H1 (cell line): ENCODE results near the gene CIT. TPM values are rescaled to one million over a fixed set of nuclear protein-coding genes. Genes with fewer than 3 reads are reported as not detected.
A peak's percentile ranks its signal among the peaks of the same experiment; 100 is the strongest.

Source experiments
- CTCF ChIA-PET: fragments of 300-600 bp; sonication (Branson Sonifier 250); formaldehyde crosslinking; loops from one replicate; lab custom pipeline; 2021; ENCODE audit not compliant: partially characterized antibody; lab: Charles Lee
- POLR2A ChIA-PET: fragments of 300-600 bp; sonication (Branson Sonifier 250); formaldehyde crosslinking; loops from one replicate; lab custom pipeline; 2021; ENCODE audit warnings: inconsistent platforms; ENCODE audit not compliant: partially characterized antibody; lab: Charles Lee
- DNase-seq, 2 experiments: peaks; one replicate each; pipeline versions ENCODE4 v3.0.0 to v3.0.0-alpha.2; 2010 to 2022; ENCODE audit warnings: low spot score in 2 of 2, low read depth in 1 of 2, mixed read lengths in 1 of 2
- FAIRE-seq: peaks from 2 replicates; lab custom pipeline; 2011; peaks lifted over from hg19 to GRCh38; lab: Jason Lieb, UNC
- H2AFZ ChIP-seq: 2 replicates; pipeline ENCODE4 v1.8.1; 2012; ENCODE audit warnings: low read length, inconsistent platforms
- H2AK5ac ChIP-seq: 2 replicates; pipeline ENCODE4 v1.6.1; 2013; ENCODE audit warnings: low read depth, low read length
- H2BK120ac ChIP-seq: replicated peaks from 2 replicates; pipeline ENCODE3; 2013; ENCODE audit warnings: low read depth, low read length, inconsistent platforms
- H2BK12ac ChIP-seq: 2 replicates; pipeline ENCODE4 v1.6.1; 2013; ENCODE audit warnings: low read depth, low read length
- H2BK15ac ChIP-seq: 2 replicates; pipeline ENCODE4 v1.6.1; 2013; ENCODE audit warnings: low read length
- H2BK20ac ChIP-seq: 2 replicates; pipeline ENCODE4 v1.6.1; 2013; ENCODE audit warnings: low read length
- H2BK5ac ChIP-seq: 2 replicates; pipeline ENCODE4 v1.6.1; 2013; ENCODE audit warnings: low read depth, low read length
- H3K14ac ChIP-seq: 2 replicates; pipeline ENCODE4 v1.6.1; 2013; ENCODE audit warnings: inconsistent platforms; ENCODE audit not compliant: insufficient read length
- H3K18ac ChIP-seq: 2 replicates; pipeline ENCODE4 v1.6.1; 2013; ENCODE audit warnings: low read length; ENCODE audit errors: extremely low read depth
- H3K23ac ChIP-seq: 2 replicates; pipeline ENCODE4 v1.6.1; 2013; ENCODE audit warnings: inconsistent platforms; ENCODE audit not compliant: insufficient read length
- H3K23me2 ChIP-seq: 2 replicates; pipeline ENCODE4 v1.6.1; 2013; ENCODE audit warnings: low read depth, low read length
- H3K27ac ChIP-seq: 2 replicates; pipeline ENCODE4 v1.6.1; 2011; ENCODE audit warnings: low read depth, low read length, inconsistent platforms
- H3K27me3 ChIP-seq, 4 experiments: replicated peaks in 1 of 4; 1 replicate in 1 of 4; 2 replicates in 3 of 4; pipeline versions ENCODE4 v1.6.1 to v1.8.1; 2011 to 2013; ENCODE audit warnings: low read length in 3 of 4, mild to moderate bottlenecking in 3 of 4, inconsistent platforms in 2 of 4, mixed read lengths in 2 of 4, moderate library complexity in 1 of 4; ENCODE audit not compliant: control insufficient read depth in 3 of 4, insufficient read depth in 3 of 4; ENCODE audit errors: extremely low read depth in 1 of 4
- H3K36me3 ChIP-seq, 4 experiments: 2 replicates each; pipeline versions ENCODE4 v1.6.1 to v1.8.1; 2011 to 2013; ENCODE audit warnings: mild to moderate bottlenecking in 4 of 4, low read length in 3 of 4, moderate library complexity in 2 of 4, control low read depth in 1 of 4, inconsistent platforms in 1 of 4; ENCODE audit not compliant: insufficient read depth in 4 of 4, control insufficient read depth in 2 of 4
- H3K4ac ChIP-seq: replicated peaks from 2 replicates; pipeline ENCODE3; 2013; ENCODE audit warnings: low read length, low read depth, mixed read lengths, inconsistent platforms; ENCODE audit not compliant: insufficient read length
- H3K4me1 ChIP-seq, 4 experiments: replicated peaks in 1 of 4; 1 replicate in 1 of 4; 2 replicates in 3 of 4; pipeline versions ENCODE4 v1.6.1 to v1.8.1; 2011 to 2013; ENCODE audit warnings: low read length in 3 of 4, inconsistent platforms in 2 of 4, mixed read lengths in 1 of 4; ENCODE audit not compliant: insufficient read depth in 4 of 4, control insufficient read depth in 3 of 4
- H3K4me2 ChIP-seq, 2 experiments: 2 replicates each; pipeline versions ENCODE4 v1.6.1 to v1.8.1; 2011 to 2013; ENCODE audit warnings: low read depth in 2 of 2, low read length in 2 of 2, control low read depth in 1 of 2, inconsistent platforms in 1 of 2, mild to moderate bottlenecking in 1 of 2; ENCODE audit not compliant: insufficient read depth in 1 of 2
- H3K4me3 ChIP-seq, 4 experiments: fragments of 200-600, 300-600 bp in 1 of 4; sonication (generic), shearing (Covaris generic), sonication (Bioruptor Twin) in 1 of 4; 2 replicates each; pipeline versions ENCODE4 v1.5.1 to v1.8.1; 2011 to 2016; ENCODE audit warnings: low read length in 4 of 4, low read depth in 3 of 4, control low read depth in 2 of 4, inconsistent platforms in 2 of 4, mild to moderate bottlenecking in 2 of 4, mixed read lengths in 1 of 4, moderate library complexity in 1 of 4; ENCODE audit not compliant: insufficient read depth in 2 of 4; ENCODE audit errors: extremely low read depth in 1 of 4
- H3K56ac ChIP-seq: replicated peaks from 2 replicates; pipeline ENCODE3; 2013; ENCODE audit warnings: low read depth, mild to moderate bottlenecking, mixed read lengths, low read length, inconsistent platforms; ENCODE audit not compliant: insufficient read length
- H3K79me1 ChIP-seq: 2 replicates; pipeline ENCODE4 v1.6.1; 2013; ENCODE audit warnings: low read depth, low read length, control low read depth
- H3K79me2 ChIP-seq, 2 experiments: 2 replicates each; pipeline versions ENCODE4 v1.6.1 to v1.8.1; 2012 to 2013; ENCODE audit warnings: low read length in 2 of 2, mild to moderate bottlenecking in 2 of 2, inconsistent platforms in 1 of 2; ENCODE audit not compliant: insufficient read depth in 2 of 2, control insufficient read depth in 1 of 2
- H3K9ac ChIP-seq, 4 experiments: replicated peaks in 1 of 4; 1 replicate in 1 of 4; 2 replicates in 3 of 4; pipeline versions ENCODE4 v1.6.1 to v1.8.1; 2011 to 2013; ENCODE audit warnings: low read depth in 3 of 4, low read length in 3 of 4, control low read depth in 2 of 4, mild to moderate bottlenecking in 2 of 4, moderate library complexity in 2 of 4, inconsistent platforms in 1 of 4; ENCODE audit errors: extremely low read depth in 1 of 4
- H3K9me3 ChIP-seq, 2 experiments: 2 replicates each; pipeline versions ENCODE4 v1.6.1 to v1.8.1; 2012 to 2013; ENCODE audit warnings: mild to moderate bottlenecking in 2 of 2, moderate library complexity in 2 of 2, control low read depth in 1 of 2, inconsistent platforms in 1 of 2, low read depth in 1 of 2, low read length in 1 of 2, mixed read lengths in 1 of 2; ENCODE audit not compliant: insufficient read depth in 2 of 2
- H4K20me1 ChIP-seq, 2 experiments: replicated peaks in 1 of 2; 2 replicates each; pipeline versions ENCODE3 to v1.8.1; 2011 to 2013; ENCODE audit warnings: inconsistent platforms in 2 of 2, low read length in 2 of 2, mild to moderate bottlenecking in 1 of 2; ENCODE audit not compliant: insufficient read depth in 2 of 2, control insufficient read depth in 1 of 2
- H4K5ac ChIP-seq: 2 replicates; pipeline ENCODE4 v1.6.1; 2013; ENCODE audit warnings: low read length, low read depth, mixed read lengths, inconsistent platforms; ENCODE audit not compliant: insufficient read length
- H4K8ac ChIP-seq: 2 replicates; pipeline ENCODE4 v1.8.0; 2013; ENCODE audit warnings: mild to moderate bottlenecking, moderate library complexity, low read length, inconsistent platforms; ENCODE audit not compliant: insufficient read depth; ENCODE audit errors: extremely low read depth
- H4K91ac ChIP-seq: replicated peaks from 2 replicates; pipeline ENCODE3; 2013; ENCODE audit warnings: low read length, mixed read lengths, inconsistent platforms; ENCODE audit not compliant: insufficient read length
- POLR2AphosphoS5 ChIP-seq: IDR thresholded peaks from 2 replicates; pipeline ENCODE4 v1.6.1; 2011; ENCODE audit warnings: low read depth, low read length
- POU5F1 ChIP-seq: IDR thresholded peaks from 2 replicates; pipeline ENCODE4 v1.6.1; 2011; ENCODE audit warnings: low read depth, mild to moderate bottlenecking, low read length, moderate library complexity
- ZNF274 ChIP-seq: IDR thresholded peaks from 2 replicates; pipeline ENCODE4 v1.7.0; 2012; ENCODE audit warnings: low read length, borderline replicate concordance; ENCODE audit errors: extremely low read depth
- WGBS, 2 experiments: shearing (Covaris generic) in 1 of 2; methylation state at CpG; one replicate each; pipeline versions ENCODE4 v1.1.6 to v1.1.7; 2013 to 2015; ENCODE audit warnings: low lambda C conversion rate in 2 of 2, mixed read lengths in 2 of 2, inconsistent platforms in 1 of 2, low coverage in 1 of 2, missing lambda C conversion rate in 1 of 2; ENCODE audit not compliant: insufficient replicate concordance in 2 of 2, insufficient coverage in 1 of 2, insufficient read length in 1 of 2; ENCODE audit errors: extremely low coverage in 1 of 2, missing lambda C conversion rate in 1 of 2; 5-methylcytosine and 5-hydroxymethylcytosine counted together
- polyA plus RNA-seq, 7 experiments: library from polyadenylated mRNA; depleted of rRNA in 3 of 7; stranded (reverse) in 5 of 7; unstranded in 2 of 7; fragments of >200 nt in 5 of 7; fragments of 200-250 nt in 2 of 7; gene quantifications; 1 replicate in 5 of 7; 2 replicates in 1 of 7; 4 replicates in 1 of 7; pipeline versions ENCODE4 v1.2.1 to v1.2.3, GENCODE V29; 2011 to 2013; ENCODE audit warnings: missing spikeins in 2 of 7, mixed read lengths in 2 of 7
- total RNA-seq: library from RNA; stranded (reverse); fragmentation: NEBNext Ultra II Directional; extraction: Animal tissue kit (Norgen Biotek cat#: 25700); gene quantifications from 2 replicates; pipeline ENCODE4 v1.2.1, GENCODE V29; 2021

CIT gene
- total and polyA plus RNA-seq, 2 of the 8 experiments (the other 6 are each of a cell fraction or from before 2014, with no cell fraction given): 17.1 to 60.9 TPM

GRCh38 chr12:119740830-119741229 lies 136.3 kb downstream of the CIT start:
- Histone ChIP-seq H3K27me3 (no peaks in the 10 kb centered on the region), H3K23me2 (no peaks in the 10 kb centered on the region), H3K14ac (no peak overlapping the region)
- TF ChIP-seq ZNF274: peak; percentile 13; the same call in 1 of the 2 replicates
- TF ChIP-seq POU5F1: no peak
- TF ChIP-seq POLR2AphosphoS5: no peak
- TF ChIP-seq, all 59 proteins: peak for 1
- H4K8ac ChIP-seq: no peak overlapping the region
- H2BK15ac ChIP-seq: no peak overlapping the region
- no peak overlapping the region for H3K9ac ChIP-seq
- H2AFZ ChIP-seq: no peak overlapping the region
- no peaks in the 10 kb centered on the region for H3K79me2 ChIP-seq
- H2BK120ac ChIP-seq: no peak overlapping the region
- no peak for DNase-seq
- no peak overlapping the region for H4K91ac ChIP-seq
- peaks cover 2 to 10% of the 10 kb centered on the region in 2 experiments; a peak in 1 of 4 replicates for H3K9me3 ChIP-seq
- no peak overlapping the region for H3K4me2 ChIP-seq
- no peak for FAIRE-seq
- H2BK5ac ChIP-seq: no peak overlapping the region
- ChIA-PET CTCF (no interaction called here), POLR2A (interaction anchor here (0.6 kb wide), 1 partner anchor 148 kb away, joined by 3 read pairs; no protein-coding TSS in a partner anchor)
- H4K20me1 ChIP-seq: peaks cover 0 to 1% of the 10 kb centered on the region in 2 experiments
- H3K23ac ChIP-seq: no peak overlapping the region
- no peak overlapping the region for H3K27ac ChIP-seq
- H3K36me3 ChIP-seq: peaks cover 0 to 26% (median 12%) of the 10 kb centered on the region in 4 experiments; a peak in 5 of 8 replicates
- H3K79me1 ChIP-seq: no peaks in the 10 kb centered on the region
- H4K5ac ChIP-seq: no peak overlapping the region
- H3K4me3 ChIP-seq: no peak overlapping the region
- H3K56ac ChIP-seq: no peak overlapping the region
- H2BK12ac ChIP-seq: no peak overlapping the region
- H3K4ac ChIP-seq: no peak overlapping the region
- no peak overlapping the region for H2BK20ac ChIP-seq
- WGBS, 2 experiments: 93% methylated on average over 4 of the region's 4 CpGs; no CpG with 5 or more reads in 1 of the 2 experiments
- H2AK5ac ChIP-seq: no peak overlapping the region
- H3K4me1 ChIP-seq: no peaks in the 10 kb centered on the region
- H3K18ac ChIP-seq: no peak overlapping the region
